Subcutaneous adipose tissue (tissue), 4 donors: ENCODE measurements around the gene PRDM16. TPM values are rescaled to one million over a fixed set of nuclear protein-coding genes. Genes with fewer than 3 reads are reported as not detected.

Experiments used
- total RNA-seq, 4 donors: library from RNA; depleted of rRNA; stranded (reverse); fragments of >200 nt; gene quantifications; one replicate each; pipeline ENCODE4 v1.1.0, GENCODE V29; 2016
- TF ChIP-seq, protein P1 (sequence below): fragments of 450-650 bp; IDR thresholded peaks from one replicate; pipeline ENCODE4 v1.5.1; 2016; ENCODE audit warnings: low read depth, mild to moderate bottlenecking, control low read depth, antibody characterized with exemption, moderate library complexity

The PRDM16 gene
- total RNA-seq, 4 donors from 2014 or later: 0.82 to 1.7 (median 1.1) TPM

GRCh38 chr1:3153197-3153596, 84.2 kb downstream of the PRDM16 start:
- TF ChIP-seq, protein P1, sequence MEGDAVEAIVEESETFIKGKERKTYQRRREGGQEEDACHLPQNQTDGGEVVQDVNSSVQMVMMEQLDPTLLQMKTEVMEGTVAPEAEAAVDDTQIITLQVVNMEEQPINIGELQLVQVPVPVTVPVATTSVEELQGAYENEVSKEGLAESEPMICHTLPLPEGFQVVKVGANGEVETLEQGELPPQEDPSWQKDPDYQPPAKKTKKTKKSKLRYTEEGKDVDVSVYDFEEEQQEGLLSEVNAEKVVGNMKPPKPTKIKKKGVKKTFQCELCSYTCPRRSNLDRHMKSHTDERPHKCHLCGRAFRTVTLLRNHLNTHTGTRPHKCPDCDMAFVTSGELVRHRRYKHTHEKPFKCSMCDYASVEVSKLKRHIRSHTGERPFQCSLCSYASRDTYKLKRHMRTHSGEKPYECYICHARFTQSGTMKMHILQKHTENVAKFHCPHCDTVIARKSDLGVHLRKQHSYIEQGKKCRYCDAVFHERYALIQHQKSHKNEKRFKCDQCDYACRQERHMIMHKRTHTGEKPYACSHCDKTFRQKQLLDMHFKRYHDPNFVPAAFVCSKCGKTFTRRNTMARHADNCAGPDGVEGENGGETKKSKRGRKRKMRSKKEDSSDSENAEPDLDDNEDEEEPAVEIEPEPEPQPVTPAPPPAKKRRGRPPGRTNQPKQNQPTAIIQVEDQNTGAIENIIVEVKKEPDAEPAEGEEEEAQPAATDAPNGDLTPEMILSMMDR: no peak

GRCh38 chr1:3153902-3154795, 85.1 kb downstream of the PRDM16 start:
- TF ChIP-seq, protein P1: no peak

DNA sequence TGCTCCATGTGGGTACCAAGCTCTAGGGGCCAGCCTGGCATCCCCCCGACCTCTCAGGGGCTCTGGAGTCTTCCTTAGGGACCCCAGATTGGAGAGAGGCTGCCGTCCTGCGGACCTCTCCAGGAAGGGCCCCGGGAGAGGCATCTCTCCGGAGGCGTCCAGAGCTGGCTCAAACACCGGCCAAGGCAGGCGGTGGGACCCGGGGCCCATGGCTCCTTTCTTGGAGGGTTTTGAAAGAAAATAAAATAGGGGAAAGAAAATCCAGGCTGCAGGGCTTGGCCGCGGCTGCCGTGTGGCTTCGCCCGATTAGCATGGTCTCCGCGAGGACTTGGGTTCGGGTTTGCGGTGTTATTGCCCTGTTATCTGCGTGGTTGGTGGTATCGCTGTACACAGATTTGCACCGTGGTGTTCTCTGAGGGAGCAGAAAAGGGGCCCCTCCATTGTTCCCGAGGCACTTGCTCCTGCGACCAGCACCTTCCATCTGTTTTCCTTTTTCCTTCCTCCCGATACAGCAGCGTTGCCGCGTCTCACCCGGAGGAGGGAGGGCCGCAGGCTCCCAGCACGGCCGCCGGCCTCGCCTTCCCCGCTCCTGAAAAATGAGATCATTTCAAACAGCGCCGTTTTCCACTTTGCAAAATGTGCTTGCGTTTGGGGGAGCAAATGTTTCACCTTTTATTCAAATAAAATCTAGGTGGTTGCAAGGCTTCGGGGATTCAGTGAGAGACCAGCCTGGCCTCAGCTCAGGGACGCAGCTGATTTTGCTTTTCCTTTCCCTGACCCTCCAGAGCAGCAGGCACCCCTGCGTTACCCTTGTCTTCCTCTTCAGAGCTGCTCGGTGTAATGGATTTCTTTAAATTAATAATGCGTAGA, 86.3 kb downstream of the PRDM16 start:
- TF ChIP-seq, protein P1: no peak

DNA sequence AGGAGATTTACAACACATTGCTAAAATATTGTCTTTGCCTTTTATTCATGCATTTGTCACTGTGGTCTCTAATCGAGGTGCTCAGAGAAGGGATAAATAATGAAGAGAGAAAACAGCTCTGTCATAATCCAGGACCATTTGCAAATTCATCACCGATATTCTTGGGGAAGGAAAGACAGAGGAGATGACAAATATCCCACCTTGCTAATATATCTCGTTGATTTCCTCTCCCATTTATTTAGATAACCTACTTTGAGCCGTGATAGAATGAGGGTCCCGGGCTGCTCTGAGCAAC, 86.9 kb downstream of the PRDM16 start:
- TF ChIP-seq, protein P1: no peak

GRCh38 chr1:3156936-3157335, 87.9 kb downstream of the PRDM16 start:
- TF ChIP-seq, protein P1: no peak

GRCh38 chr1:3158347-3158746, 89.3 kb downstream of the PRDM16 start:
- TF ChIP-seq, protein P1: no peak

DNA sequence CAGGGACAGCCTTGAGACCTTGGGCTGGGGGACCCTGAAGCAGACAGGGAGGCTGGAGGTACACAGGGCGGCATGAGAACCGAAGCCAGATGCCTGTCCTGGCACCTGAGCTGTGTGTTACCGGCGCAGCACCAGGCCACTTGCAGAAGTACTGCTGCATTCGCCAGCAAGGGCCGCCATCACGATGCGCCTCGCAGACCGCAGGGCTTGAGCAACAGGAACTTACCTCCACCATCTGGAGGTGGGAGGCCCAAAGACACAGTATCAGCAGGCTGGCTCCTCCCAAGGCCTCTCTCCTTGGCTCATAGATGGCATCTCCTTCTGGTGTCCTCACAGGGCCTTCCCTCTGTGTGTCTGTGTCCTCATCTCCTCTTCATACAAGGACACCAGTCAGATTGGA, 90.1 kb downstream of the PRDM16 start:
- TF ChIP-seq, protein P1: no peak
